D721Med (cell line): ENCODE data around the gene GPR18.

Experiments
- DNase-seq: peaks from one replicate; pipeline ENCODE4 v3.0.0; 2011; ENCODE audit warnings: low spot score; ENCODE audit not compliant: insufficient read length
- FAIRE-seq: peaks from 2 replicates; lab custom pipeline; 2011; peaks lifted over from hg19 to GRCh38; lab: Jason Lieb, UNC
- TF ChIP-seq, protein P1 (sequence below): IDR thresholded peaks from 2 replicates; pipeline ENCODE4 v1.5.1; 2012; ENCODE audit warnings: mild to moderate bottlenecking, control low read depth; ENCODE audit not compliant: insufficient read depth; ENCODE audit errors: missing control alignments

Gene GPR18

GRCh38 chr13:99261059-99261458, 2.9 kb upstream of the GPR18 start:
- TF ChIP-seq, protein P1, sequence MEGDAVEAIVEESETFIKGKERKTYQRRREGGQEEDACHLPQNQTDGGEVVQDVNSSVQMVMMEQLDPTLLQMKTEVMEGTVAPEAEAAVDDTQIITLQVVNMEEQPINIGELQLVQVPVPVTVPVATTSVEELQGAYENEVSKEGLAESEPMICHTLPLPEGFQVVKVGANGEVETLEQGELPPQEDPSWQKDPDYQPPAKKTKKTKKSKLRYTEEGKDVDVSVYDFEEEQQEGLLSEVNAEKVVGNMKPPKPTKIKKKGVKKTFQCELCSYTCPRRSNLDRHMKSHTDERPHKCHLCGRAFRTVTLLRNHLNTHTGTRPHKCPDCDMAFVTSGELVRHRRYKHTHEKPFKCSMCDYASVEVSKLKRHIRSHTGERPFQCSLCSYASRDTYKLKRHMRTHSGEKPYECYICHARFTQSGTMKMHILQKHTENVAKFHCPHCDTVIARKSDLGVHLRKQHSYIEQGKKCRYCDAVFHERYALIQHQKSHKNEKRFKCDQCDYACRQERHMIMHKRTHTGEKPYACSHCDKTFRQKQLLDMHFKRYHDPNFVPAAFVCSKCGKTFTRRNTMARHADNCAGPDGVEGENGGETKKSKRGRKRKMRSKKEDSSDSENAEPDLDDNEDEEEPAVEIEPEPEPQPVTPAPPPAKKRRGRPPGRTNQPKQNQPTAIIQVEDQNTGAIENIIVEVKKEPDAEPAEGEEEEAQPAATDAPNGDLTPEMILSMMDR = no peak
- FAIRE-seq (no peak), DNase-seq (no peak)

- FAIRE-seq = no peak
- DNase-seq = no peak
- TF ChIP-seq, protein P1 = no peak
Measured at GRCh38 chr13:99260216-99260615, 2.0 kb upstream of the GPR18 start.

DNA sequence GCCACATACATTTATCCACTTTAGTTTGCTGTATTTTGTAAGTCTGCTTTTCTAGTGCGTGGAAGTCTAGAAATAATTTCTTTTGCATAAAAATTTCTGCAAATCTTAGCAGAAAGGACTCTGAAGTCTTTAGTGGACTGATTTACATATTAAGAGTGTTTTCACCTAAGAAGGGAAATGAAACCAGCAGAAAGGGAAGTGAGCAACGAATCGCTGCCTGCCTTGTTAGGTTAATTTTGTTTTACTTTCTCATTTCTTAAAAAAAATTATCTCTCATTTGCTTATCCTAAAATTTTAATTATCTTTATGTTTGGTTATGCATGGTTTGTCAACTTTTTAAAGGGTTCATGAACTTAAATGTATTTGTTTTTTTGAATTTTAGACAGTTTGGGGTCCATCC, 767 bp upstream of the GPR18 start:
- DNase-seq = no peak
- TF ChIP-seq, protein P1 = no peak
- FAIRE-seq = no peak

DNA sequence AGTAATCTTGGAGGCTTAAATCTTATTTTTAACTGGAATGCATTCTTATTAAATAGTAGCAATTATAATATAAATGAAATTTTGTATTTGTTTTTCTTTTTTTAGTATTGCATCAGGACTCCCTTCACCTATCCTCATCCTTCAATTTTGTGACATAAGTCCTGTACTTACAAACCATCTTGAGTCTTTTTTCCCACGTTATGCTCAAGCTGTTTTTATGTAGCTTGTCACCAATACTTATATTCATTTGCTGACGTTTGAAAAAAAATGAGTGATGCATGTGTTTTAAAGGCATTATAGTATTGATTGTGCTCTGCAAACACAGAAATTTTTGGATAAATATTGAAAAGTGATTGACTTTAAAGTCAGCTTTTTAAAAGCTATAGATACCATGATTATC, 888 bp downstream of the GPR18 start:
- TF ChIP-seq, protein P1 = no peak
- FAIRE-seq (no peak), DNase-seq (no peak)

DNA sequence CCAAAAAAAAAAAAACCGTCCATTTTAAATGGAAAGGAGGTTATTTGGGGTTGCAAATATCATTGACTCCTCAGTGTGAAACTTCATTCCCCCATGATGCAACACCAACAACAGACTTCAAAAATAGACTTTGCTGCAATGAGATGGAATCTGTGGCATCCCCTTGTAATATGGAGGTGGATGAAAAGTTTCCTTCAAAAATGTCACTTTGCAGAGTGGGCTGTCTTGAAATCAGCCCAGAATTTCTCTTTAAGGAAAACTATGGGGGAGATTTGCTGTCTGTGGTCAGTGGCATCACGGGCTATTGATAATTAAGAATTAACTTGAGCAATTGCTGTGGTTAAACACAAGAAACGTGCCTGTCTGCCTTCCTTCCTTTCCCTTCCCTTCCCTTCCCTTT, 1.5 kb downstream of the GPR18 start:
- TF ChIP-seq, protein P1 = no peak
- FAIRE-seq = no peak
- DNase-seq = no peak

GRCh38 chr13:99256283-99256682, 1.9 kb downstream of the GPR18 start:
- FAIRE-seq (no peak), DNase-seq (no peak)
- TF ChIP-seq, protein P1 = no peak

DNA sequence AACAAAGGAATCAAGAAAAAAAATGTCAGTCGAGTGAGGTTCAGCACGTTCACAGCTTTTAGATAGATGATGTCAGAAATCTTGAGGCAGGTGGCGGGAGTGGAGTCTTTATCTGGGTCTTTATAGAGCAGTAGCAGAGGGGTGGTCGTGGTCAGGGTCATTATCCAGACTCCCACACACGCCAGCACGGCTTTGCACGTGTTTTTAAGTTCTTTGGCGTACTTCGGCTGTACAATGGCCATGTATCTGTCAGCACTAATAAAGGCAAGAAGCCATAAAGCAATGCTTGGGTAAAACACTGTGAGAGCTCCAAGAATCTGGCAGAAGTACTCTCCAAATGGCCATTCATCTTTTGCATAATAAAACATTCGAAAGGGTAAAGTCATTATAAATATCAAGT, 2.9 kb downstream of the GPR18 start:
- no peak for FAIRE-seq
- no peak for DNase-seq
- TF ChIP-seq, protein P1 = no peak
